Measurements from ENCODE around the gene ASPSCR1. TPM values are rescaled to one million over a fixed set of nuclear protein-coding genes. Genes with fewer than 3 reads are reported as not detected.

The ASPSCR1 gene
- total and polyA plus RNA-seq, 3 donors from 2014 or later, result 40.5 to 49.7 (median 46.2) TPM

GRCh38 chr17:82007495-82008257, 30.2 kb downstream of the ASPSCR1 start:
- TF ChIP-seq POLR2A (IDR thresholded peaks at IDR 0.05), result no peak
- TF ChIP-seq CTCF (IDR thresholded peaks at IDR 0.05), result no peak
- 91 to 94% methylated on average over 3 to 30 of the region's 30 CpGs for WGBS, 2 donors
- no peak for DNase-seq
- intact Hi-C loops (cut with DNase I; ENCODE audit: low total_unique reads), result no loop called here
- Histone ChIP-seq H3K36me3 (ENCODE audit: low read depth, missing control alignments) (no peaks in the 10 kb centered on the region), H3K27me3 (no peaks in the 10 kb centered on the region), H3K4me3 (no peak overlapping the region), H3K4me1 (no peaks in the 10 kb centered on the region), H3K9me3 (no peaks in the 10 kb centered on the region), H3K27ac (no peak overlapping the region)

GRCh38 chr17:82008258-82008940, 31.0 kb downstream of the ASPSCR1 start:
- TF ChIP-seq POLR2A (IDR thresholded peaks at IDR 0.05), result no peak
- no peak for TF ChIP-seq CTCF (IDR thresholded peaks at IDR 0.05)
- 91 to 93% methylated on average over 16 to 21 of the region's 26 CpGs for WGBS, 2 donors
- Histone ChIP-seq H3K36me3 (ENCODE audit: low read depth, missing control alignments) (no peaks in the 10 kb centered on the region), H3K4me3 (no peak overlapping the region), H3K27ac (no peak overlapping the region), H3K9me3 (no peaks in the 10 kb centered on the region), H3K4me1 (peaks cover 5% of the 10 kb centered on the region), H3K27me3 (no peaks in the 10 kb centered on the region)
- no peak for DNase-seq
- intact Hi-C loops (cut with DNase I; ENCODE audit: low total_unique reads), result no loop called here

- TF ChIP-seq CTCF (IDR thresholded peaks at IDR 0.05) (no peak), POLR2A (IDR thresholded peaks at IDR 0.05) (no peak)
- Histone ChIP-seq H3K36me3 (ENCODE audit: low read depth, missing control alignments) (no peaks in the 10 kb centered on the region), H3K4me3 (no peak overlapping the region), H3K27me3 (no peaks in the 10 kb centered on the region), H3K27ac (no peak overlapping the region), H3K4me1 (peaks cover 6% of the 10 kb centered on the region), H3K9me3 (no peaks in the 10 kb centered on the region)
- WGBS, 2 donors, result 95% methylated on average over 19 of the region's 28 CpGs; no CpG with 5 or more reads in 1 of the 2 donors
- intact Hi-C loops (cut with DNase I; ENCODE audit: low total_unique reads), result no loop called here
- DNase-seq, result no peak
These were observed 31.5 kb downstream of the ASPSCR1 start for GRCh38 chr17:82008941-82009405.

DNA sequence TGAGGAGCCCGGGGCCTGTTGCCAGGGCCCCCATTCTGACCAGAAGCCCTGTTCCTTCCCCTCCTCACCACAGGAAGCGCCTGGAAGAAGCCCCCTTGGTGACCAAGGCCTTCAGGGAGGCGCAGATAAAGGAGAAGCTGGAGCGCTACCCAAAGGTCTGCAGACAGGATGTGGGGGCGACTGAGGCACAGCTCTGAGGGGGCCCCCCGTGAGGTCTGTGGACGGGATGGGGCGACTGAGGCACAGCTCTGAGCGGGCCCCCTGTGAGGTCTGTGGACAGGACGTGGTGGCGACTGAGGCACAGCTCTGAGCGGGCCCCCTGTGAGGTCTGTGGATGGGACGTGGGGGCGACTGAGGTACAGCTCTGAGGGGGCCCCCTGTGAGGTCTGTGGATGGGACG, 32.0 kb downstream of the ASPSCR1 start:
- Histone ChIP-seq H3K27me3 (no peaks in the 10 kb centered on the region), H3K4me1 (peaks cover 6% of the 10 kb centered on the region), H3K4me3 (no peak overlapping the region), H3K36me3 (ENCODE audit: low read depth, missing control alignments) (no peaks in the 10 kb centered on the region), H3K9me3 (no peaks in the 10 kb centered on the region), H3K27ac (no peak overlapping the region)
- TF ChIP-seq POLR2A (IDR thresholded peaks at IDR 0.05) (no peak), CTCF (IDR thresholded peaks at IDR 0.05) (no peak)
- WGBS, 2 donors, result 83 to 92% methylated on average over 2 to 14 of the region's 15 CpGs
- DNase-seq, result no peak
- intact Hi-C loops (cut with DNase I; ENCODE audit: low total_unique reads), result no loop called here

Measured in testis (tissue), 3 donors.